ENCODE results near the gene SLC22A2.

GRCh38 chr6:160253714-160254113 is 4.9 kb downstream of the SLC22A2 start:
- TF ChIP-seq CTCF (optimal IDR thresholded peaks at IDR 0.05 in 1 of 3, IDR thresholded peaks at IDR 0.05 in 1 of 3, conservative IDR thresholded peaks at IDR 0.05 in 1 of 3; ENCODE audit: extremely low read depth in 1 of 3, insufficient read depth in 2 of 3, low read length in 3 of 3): no peak
- no peak for TF ChIP-seq EZH2 (IDR thresholded peaks at IDR 0.05; ENCODE audit: low read length)

Data from keratinocyte (primary cell).